LNCAP (cell line): ENCODE results near the gene EDRF1.

Source experiments
- TF ChIP-seq, protein P1 (sequence below): fragments of 450-650 bp; IDR thresholded peaks from 2 replicates; pipeline ENCODE4 v1.5.1; 2017; ENCODE audit warnings: mild to moderate bottlenecking

Gene EDRF1

DNA sequence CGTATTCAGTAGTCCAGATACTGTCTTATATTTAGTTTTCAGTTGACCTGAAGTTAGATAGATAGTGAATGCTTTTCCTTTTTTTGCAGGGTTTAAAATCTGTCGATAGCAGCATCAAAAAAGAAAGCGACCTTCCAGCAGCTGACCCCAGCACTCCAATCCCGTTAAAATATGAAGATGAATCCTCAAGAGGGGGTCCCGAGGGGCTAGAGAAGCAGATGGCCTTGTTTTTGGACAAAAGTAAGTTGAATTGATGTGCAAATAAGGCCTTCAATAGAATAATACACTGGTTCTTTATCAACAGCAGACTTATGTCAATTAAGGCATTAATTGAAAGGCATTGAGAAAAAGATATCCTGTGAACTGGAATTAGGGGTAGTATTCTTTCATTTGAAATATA is 18.7 kb downstream of the EDRF1 start:
- TF ChIP-seq, protein P1, sequence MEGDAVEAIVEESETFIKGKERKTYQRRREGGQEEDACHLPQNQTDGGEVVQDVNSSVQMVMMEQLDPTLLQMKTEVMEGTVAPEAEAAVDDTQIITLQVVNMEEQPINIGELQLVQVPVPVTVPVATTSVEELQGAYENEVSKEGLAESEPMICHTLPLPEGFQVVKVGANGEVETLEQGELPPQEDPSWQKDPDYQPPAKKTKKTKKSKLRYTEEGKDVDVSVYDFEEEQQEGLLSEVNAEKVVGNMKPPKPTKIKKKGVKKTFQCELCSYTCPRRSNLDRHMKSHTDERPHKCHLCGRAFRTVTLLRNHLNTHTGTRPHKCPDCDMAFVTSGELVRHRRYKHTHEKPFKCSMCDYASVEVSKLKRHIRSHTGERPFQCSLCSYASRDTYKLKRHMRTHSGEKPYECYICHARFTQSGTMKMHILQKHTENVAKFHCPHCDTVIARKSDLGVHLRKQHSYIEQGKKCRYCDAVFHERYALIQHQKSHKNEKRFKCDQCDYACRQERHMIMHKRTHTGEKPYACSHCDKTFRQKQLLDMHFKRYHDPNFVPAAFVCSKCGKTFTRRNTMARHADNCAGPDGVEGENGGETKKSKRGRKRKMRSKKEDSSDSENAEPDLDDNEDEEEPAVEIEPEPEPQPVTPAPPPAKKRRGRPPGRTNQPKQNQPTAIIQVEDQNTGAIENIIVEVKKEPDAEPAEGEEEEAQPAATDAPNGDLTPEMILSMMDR, result no peak

DNA sequence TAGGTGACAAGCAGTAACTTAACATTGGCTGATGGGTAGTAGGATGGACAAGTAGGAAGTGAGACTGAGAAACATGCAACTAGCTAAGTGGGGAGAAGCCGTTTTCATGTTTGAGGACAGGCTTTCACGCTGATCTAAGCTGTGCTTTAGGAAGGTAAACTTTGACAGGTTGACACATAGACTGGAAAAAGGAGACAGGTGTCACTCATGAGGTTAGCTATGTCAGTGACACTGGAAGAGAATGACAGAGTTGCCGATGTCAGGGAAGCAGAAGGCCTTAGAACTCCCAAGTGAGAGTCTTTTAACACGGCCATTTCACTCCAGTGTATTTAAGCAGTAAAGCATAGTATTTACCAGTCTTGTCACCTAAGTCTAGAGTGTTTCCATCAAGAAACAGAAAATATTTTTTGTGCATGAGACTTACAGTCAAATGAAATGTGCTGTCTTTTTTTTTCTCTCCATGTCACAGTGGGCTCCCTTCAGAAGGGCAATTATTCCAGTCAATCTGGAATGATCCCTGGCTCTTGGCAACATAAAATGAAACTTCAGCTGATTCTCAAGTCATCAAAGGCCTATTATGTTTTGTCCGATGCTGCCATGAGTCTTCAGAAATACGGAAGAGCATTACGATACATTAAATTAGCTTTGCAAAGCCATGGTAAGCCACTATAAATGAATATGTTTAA is 20.6 kb downstream of the EDRF1 start:
- TF ChIP-seq, protein P1, result no peak

DNA sequence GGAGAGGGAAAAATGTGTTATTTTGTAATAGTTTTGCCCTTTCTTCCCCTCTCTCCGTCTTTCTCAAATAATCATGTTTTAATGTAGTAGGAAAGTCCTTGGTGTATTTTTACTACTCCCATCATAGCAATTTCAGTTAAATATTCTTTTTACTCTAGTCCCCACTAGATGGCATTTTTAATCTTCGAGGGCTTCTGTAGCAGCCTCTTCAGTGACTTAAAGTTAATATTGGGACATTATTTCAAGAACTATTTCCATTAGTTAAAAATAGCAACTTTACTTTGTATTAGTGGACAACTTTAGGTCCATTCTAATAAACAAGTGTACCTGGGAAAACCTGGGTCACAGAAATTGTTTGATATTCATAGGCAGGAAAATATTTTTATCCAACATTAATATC is 23.0 kb downstream of the EDRF1 start:
- TF ChIP-seq, protein P1, result peak; percentile 38; the same call in 1 of the 2 replicates

DNA sequence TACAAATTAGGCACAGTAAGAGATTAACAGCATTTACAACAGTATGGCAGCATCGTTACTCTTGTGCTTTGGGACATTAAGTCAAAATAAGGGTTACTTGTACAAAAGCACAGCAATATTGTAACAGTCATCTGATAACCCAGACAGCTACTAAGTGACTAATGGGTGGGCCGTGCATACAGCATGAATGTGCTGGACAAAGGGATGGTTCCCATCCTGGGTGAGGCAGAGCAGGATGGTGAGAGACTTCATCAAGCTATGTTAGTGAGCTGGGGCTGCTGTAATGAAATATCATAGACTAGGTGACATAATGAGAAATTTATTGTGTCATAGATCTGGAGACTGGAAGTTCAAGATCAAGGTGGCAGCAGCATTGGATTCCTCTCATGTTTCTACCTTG is 25.4 kb downstream of the EDRF1 start:
- TF ChIP-seq, protein P1, result no peak

DNA sequence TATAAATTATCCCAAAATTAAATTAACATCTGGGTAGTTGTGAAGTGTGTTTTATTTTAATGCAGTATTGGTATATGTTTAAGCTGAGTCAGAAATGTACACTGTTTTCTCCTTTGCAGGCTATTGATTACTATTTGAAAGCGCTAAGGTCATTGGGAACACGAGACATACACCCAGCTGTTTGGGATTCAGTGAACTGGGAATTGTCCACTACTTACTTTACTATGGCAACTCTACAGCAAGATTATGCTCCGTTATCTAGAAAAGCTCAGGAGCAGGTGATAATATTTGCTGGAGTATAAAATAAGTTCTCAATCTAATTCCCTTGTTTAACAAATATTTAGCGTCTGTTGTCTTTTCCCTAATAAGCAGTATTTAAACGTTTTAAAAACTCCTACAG is 27.9 kb downstream of the EDRF1 start:
- TF ChIP-seq, protein P1, result no peak

DNA sequence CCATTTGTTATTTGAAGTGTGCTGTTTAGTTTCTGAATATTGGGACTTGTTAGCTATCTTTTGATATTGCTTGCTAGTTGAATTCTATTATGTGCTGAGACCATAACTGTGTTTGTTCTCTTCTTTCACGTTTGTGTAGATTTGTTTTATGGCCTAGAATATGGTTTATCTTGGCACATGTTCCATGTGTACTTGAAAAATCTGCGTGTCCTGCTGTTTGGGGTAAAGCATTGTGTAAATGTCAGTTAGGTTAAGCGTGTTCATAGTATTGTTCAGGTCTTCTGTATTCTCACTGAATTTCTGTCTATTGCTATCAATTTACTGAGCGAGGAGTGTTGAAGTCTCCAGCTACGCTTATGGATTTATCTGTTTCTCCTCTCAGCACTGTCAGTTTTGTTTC is 36.7 kb downstream of the EDRF1 start:
- TF ChIP-seq, protein P1, result no peak

DNA sequence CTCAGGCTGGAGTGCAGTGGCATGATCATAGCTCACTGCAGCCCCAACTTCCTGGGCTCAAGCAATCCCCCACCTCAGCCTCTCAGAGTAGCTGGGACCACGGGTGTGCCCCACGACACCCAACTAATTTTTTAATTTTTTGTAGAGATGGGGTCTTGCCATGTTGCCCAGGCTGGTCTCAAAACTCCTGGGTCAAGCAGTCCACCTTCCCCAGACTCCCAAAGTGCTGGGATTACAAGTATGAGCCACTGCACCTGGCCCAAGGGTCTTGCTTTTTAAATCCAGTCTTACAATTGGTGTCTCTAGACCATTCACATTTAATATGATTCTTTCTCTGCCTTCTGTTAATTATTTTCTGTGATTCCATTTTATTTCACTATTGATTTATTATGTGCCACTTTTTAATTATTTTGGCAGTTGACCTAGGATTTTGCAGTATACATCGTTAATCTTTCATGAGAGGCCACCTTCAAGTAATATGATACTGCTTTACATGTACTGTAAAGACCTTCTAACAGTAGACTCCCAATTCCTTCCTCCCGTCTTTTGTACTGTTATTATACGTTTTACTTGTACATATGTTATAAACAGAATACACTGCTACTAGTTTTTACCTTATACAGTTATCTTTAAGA is 37.5 kb downstream of the EDRF1 start:
- TF ChIP-seq, protein P1, result no peak
